Ovary (tissue), 3 donors: ENCODE measurements around the gene AMOTL2.

Experiments used
- POLR2A ChIP-seq: fragments of 450-650 bp; IDR thresholded peaks from one replicate; pipeline ENCODE4 v1.6.1; 2017; ENCODE audit warnings: antibody characterized with exemption, mild to moderate bottlenecking, moderate library complexity
- TF ChIP-seq, protein P1 (sequence below), 3 donors: fragments of 450-650 bp in 2 of 3; fragments of 200-600 bp in 1 of 3; IDR thresholded peaks; one replicate each; pipeline versions ENCODE4 v1.5.1 to v1.8.0; 2016 to 2022; ENCODE audit warnings: antibody characterized with exemption in 3 of 3, mild to moderate bottlenecking in 1 of 3
- donor health status: DM: no; HTN: no; CAD: no.

DNA sequence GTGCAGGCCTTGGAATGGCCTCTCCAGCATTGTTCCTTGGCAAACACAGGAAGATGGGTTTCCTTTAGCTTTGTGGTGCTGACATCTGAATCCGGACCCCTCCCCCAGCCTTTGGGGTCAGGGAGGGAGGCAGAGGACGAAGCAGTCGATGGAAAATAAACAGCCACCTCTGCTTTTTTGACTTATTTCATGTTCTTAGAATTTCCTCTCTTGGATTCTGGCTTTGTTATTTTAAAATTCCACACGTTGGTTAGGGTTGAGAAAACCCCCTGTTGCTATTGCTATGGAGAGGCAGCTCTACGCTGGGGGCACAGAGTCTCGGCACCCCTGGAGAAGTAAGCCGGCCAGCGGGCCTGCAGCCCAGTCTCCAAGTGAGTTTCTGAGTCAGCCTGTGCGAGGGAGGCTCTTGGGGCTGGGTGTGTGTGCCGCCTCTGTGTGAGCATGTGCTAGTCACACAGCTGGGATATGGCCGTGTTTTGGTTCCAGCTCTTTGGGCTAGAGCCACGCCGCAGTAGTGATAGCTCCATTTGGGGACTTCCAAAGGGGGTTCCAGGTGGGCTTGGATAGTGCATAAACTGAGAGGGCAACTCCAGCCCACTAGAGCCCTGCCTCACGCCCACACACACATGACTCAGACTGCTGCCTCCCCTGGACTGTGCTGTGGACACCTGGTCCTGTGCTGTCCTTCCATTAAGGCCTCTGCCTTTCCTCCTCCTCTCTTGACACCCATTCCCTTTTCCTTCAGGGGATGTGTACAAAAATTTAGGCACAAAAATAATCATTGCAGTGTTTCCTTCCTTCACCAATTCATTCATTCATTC is 58.8 kb downstream of the AMOTL2 start:
- TF ChIP-seq, protein P1, sequence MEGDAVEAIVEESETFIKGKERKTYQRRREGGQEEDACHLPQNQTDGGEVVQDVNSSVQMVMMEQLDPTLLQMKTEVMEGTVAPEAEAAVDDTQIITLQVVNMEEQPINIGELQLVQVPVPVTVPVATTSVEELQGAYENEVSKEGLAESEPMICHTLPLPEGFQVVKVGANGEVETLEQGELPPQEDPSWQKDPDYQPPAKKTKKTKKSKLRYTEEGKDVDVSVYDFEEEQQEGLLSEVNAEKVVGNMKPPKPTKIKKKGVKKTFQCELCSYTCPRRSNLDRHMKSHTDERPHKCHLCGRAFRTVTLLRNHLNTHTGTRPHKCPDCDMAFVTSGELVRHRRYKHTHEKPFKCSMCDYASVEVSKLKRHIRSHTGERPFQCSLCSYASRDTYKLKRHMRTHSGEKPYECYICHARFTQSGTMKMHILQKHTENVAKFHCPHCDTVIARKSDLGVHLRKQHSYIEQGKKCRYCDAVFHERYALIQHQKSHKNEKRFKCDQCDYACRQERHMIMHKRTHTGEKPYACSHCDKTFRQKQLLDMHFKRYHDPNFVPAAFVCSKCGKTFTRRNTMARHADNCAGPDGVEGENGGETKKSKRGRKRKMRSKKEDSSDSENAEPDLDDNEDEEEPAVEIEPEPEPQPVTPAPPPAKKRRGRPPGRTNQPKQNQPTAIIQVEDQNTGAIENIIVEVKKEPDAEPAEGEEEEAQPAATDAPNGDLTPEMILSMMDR (IDR thresholded peaks at IDR 0.05): no peak
- TF ChIP-seq POLR2A: no peak
